T-helper 1 cell treated with Interleukin-12 subunit alpha and Interleukin-12 subunit beta and Interleukin-4 antibody, amounts not matched to agents 30 ng/mL and 1 ng/mL, for 36 hours (primary cell): ENCODE data around the gene CALCOCO2. TPM values are rescaled to one million over a fixed set of nuclear protein-coding genes. Genes with fewer than 3 reads are reported as not detected.
"Not testable (repeated sequence)": the region's sequence is repeated elsewhere in the genome, so short reads cannot be mapped to it uniquely, and the experiment has no call there.

Experiments
- intact Hi-C: fragments of 100-400 bp; cut with micrococcal nuclease; formaldehyde crosslinking; loops from one replicate; pipeline ENCODE4 v1.15.1; 2024
- total RNA-seq: library from RNA; stranded (reverse); gene quantifications from 2 replicates; pipeline ENCODE4 v1.2.3, GENCODE V29; 2022

The CALCOCO2 gene, protein sequence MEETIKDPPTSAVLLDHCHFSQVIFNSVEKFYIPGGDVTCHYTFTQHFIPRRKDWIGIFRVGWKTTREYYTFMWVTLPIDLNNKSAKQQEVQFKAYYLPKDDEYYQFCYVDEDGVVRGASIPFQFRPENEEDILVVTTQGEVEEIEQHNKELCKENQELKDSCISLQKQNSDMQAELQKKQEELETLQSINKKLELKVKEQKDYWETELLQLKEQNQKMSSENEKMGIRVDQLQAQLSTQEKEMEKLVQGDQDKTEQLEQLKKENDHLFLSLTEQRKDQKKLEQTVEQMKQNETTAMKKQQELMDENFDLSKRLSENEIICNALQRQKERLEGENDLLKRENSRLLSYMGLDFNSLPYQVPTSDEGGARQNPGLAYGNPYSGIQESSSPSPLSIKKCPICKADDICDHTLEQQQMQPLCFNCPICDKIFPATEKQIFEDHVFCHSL
- total RNA-seq: 158 and 165 TPM in 2 replicates

DNA sequence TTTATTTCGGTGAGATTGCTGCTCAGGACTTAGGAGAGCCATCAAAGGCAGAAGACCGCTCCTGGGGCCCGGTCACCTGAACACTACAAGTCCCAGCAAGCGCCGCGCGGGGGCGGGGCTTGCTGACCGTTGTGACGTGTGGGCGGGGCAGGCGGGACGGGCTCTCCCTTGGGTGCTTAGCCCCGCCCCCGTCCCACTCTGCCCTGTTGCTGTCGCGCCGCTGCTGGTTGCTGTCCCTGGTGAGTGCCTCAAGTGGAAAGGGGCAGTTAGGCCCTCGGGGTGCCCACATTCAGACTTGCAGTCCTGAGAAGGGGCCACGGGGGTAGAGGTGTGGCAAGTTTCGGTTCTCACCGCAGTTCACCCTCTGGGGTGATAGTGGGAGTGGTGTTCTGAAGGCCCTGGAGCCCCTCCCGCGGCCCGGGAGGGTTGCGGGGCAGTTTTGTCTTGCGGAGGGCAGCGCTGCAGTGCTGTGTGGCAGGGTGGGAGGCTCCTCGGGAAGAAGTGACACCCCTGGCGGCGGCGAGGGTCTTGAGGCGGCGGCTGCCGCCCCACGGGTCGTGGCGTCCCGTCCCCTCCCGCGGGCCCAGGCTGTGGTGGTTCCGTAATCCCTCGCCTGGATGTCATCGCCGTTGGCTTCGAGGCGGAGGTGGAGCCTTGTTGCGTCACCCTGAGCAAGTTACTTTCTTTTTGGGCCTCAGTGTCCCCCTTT lies at the start of gene CALCOCO2:
CALCOCO2 (plus strand) TSS at position 196 of the 709 bp plus-strand sequence. CDS start 10,673 bp downstream, outside the sequence.
- intact Hi-C loops: loop anchor here (1.0 to 10.0 kb wide), 8 partner anchors 10 to 844 kb away; partner anchors contain the start of genes ATP5MC1, CBX1, SNX11 and SPOP

GRCh38 chr17:48787828-48788227 lies 43.0 kb upstream of the CALCOCO2 start:
- intact Hi-C loops: no loop called here

DNA sequence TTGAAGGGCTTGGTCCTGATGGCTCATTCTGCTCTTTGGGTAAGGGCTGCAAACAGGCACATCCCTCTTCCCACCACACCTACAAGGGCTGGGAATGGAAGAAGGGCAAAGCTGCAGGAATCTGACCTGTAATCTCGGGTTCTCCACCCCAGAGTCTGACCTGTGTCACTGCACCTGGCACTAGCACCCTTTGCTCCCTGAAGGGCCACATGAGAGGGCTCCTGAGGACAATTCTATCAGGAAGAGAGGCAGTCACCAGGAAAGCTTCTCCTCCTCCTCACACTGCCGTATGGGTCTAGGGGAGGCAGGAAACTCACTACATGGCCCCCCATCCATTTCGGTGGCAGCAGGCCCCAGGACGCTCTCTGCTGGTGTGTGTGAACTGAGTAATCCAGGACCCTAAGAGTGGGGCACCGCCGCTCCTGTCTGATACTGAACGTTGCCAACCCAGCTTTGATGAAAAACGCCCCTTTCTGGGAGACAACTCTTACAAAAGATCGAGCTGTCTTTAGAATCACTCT lies 40.2 kb upstream of the CALCOCO2 start:
- intact Hi-C loops: loop anchor here (1.0 to 2.0 kb wide), 2 partner anchors 66 to 112 kb away; no protein-coding TSS in a partner anchor

DNA sequence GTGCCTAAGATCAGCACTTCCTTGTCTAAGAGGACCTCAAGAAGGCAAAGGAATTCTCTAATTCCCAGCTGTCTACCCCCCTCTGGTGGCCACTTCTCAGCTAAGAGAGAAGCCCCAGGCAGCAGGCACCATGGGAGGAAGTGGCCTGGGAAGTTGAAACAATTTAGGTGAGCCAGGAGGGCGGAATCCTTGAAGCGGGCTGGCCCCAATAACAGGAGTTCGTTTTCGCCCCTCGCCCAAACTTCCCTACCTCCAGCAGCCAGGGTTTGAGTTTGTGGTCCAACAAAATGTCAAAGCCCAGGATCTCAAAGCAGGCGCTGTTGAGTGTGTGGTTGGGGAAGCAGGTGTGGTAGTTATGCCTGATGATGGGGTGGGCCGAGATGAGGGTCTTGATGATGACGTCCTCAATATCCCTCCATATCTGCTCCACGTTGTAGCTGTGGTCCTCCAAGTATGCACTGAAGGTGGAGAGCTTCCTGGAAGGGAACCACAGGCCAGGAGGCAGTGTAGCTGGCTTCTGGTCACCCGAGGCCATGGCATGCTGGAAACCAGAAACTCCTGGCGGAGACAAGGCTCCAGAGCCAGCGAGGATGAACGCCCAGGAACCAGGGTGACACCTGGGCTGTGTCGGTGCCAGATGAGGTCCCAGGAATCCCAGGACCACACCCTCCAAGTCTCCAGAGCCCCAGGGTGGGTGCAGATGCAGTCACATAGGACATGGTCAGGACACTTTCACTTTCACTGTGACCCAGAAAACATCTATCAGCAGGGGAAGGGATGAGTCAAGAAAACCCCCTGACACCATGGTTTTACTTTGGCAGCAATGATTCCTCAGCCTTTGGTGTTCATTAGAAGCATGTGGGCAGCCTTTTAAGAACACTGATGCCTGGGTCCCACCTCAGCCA lies 39.5 kb upstream of the CALCOCO2 start:
- intact Hi-C loops: loop anchor here (1.0 to 2.0 kb wide), 2 partner anchors 67 to 113 kb away; no protein-coding TSS in a partner anchor

- intact Hi-C loops: no loop called here
These were observed 38.6 kb upstream of the CALCOCO2 start for GRCh38 chr17:48792033-48792798.

- intact Hi-C loops: no loop called here
These were observed 35.2 kb upstream of the CALCOCO2 start for GRCh38 chr17:48795444-48796162.

DNA sequence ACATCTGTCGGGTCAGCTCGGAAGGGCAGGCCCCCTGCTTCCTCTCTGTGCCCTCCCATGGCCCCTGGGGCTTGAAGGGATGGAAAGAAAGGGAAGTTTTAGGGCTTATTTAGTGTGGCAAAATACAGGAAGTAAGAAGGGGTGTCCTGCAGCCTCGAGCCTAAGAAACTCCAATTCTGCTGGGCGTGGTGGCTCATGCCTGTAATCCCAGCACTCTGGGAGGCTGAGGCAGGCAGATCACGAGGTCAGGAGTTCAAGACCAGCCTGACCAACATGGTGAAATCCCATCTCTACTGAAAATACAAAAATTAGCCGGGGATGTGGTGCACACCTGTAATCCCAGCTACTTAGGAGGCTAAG lies 34.7 kb upstream of the CALCOCO2 start:
- intact Hi-C loops: not testable (repeated sequence)

DNA sequence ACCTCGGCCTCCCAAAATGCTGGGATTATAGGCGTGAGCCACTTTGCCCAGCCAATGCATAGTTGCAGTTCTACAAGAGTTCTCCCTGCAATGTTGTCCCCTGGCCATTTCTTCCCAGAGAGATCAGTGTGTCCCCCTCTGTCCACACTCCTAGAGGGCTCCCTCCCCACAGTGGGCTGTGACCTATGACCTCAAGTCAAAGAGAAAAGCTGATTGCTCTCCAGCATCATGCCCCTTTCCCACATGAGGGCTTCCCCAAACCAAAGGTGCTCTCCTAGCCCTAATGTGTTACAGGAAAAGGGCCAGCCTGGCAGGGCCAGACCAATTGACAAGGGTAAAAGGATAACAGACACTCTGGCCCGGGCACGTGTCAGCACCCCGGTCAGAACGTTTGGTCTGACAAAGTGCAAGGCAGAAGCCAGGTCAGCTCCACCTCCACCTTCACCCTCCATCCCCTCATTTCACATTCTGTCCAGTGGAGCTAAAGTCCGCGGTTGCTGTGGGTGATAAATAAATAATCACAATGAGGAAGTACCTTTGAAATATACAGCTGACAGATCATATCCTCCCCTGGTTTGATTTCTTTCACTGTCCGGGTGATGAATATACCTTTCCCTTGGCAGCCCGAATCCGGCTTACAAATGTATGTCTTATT lies 31.6 kb upstream of the CALCOCO2 start:
- intact Hi-C loops: no loop called here

DNA sequence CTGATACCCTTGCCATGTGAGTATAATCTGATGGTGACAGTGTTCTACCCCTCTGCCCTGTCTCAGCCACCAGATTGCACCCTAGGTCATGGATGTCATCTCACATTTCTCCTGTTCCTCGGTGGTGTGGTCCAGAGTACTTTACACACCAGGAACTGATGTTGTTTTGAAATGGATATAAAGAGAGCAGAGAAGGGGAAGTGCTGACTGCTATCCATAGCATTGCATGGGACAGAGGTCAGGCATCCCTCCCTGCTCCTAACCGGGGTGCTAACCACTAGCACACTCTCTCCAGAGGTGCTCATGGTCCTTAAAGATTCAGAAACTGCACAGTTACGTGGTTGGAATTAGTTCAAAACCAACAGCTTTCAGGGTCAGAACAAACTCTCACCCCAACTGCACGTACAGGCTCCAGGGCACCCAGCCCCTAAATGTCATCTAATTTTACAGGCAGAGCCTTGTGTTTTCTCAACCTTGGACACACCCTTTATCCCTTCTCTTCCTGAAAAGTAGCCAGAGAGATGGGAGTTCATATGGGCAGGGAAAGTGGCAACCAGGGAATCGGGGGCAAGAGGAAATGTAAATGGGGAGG lies 30.1 kb upstream of the CALCOCO2 start:
- intact Hi-C loops: no loop called here

DNA sequence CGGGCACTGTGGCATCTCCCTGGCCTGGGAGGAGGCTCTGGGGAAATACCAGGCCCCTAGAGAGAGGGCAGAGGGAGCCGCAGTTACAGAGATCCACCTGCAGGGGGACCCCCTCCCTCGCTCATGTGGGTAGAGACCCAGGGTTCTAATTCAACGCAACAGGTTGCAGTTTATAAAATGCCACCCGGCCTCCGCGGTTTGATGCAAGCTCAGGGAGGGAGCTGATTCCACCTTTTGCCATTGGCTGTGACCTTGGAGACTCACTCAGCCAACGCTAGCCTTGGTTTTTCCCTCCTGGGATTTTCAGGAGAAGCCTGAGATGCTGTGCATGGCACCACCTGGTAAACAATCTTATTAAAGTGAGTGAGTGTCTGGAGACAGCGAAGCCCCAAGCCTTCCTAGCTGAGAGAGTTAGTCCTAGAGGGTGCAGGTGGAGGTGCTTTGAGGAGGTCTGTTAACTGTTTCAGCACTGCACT lies 25.9 kb upstream of the CALCOCO2 start:
- intact Hi-C loops: loop anchor here (1.0 kb wide), 3 partner anchors 74 to 227 kb away; no protein-coding TSS in a partner anchor

- intact Hi-C loops: no loop called here
These were observed 21.7 kb upstream of the CALCOCO2 start for GRCh38 chr17:48809182-48809581.

- intact Hi-C loops: no loop called here
These were observed 18.8 kb upstream of the CALCOCO2 start for GRCh38 chr17:48812001-48812400.

DNA sequence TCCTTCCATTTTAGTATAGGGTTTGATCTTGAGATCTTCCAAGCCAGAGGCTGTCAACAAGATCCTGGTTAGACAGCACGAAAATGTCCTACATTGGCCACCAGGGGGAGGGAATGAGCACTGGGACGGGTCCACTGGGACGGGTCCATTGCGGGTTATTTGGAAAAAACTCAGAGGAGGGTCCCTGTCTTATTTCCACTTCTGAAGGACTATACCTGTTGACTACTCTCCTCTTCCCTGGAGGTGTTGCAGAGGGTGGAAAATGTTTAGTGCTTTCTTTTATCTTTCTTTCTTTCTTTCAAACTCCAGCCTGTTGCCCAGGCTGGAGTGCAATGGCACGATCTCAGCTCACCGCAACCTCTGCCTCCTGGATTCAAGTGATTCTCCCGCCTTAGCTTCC lies 16.3 kb upstream of the CALCOCO2 start:
- intact Hi-C loops: loop anchor here (1.0 kb wide), 2 partner anchors 65 to 218 kb away; no protein-coding TSS in a partner anchor

DNA sequence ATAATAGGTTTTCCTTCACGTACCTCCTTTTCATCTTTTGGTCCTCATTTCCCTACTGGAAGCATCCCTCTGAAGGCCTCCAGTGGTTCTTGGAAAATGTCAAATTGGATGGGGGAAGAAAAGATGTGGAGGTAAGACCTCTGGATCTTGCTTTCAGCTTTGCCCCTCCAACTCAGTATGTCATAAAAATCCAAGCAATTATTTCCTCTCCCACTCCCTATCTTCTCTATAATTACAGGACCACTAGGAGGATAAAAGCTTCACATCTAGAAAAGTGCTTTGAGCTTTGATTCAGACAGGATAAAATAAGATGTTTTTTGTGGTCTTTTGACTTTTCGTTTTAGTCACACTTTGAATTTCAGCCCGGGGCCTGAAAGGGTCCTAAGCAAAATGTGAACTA lies 15.5 kb upstream of the CALCOCO2 start:
- intact Hi-C loops: no loop called here

DNA sequence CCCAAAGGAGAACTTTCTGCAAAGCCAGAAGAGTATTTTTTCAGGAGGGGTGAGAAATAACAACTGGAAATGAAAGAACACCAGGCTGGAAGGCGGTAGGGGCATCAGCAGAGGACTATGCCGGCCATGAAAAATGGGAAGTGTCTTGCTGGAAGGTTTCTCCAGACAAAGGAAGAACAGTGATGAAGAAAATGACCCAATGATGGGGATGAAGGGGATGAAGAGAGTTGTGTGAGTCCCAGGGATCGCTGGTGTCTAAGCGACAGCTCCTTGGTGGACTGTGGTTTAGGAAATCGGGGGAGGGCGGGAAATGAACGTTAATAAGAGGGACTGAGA lies 14.4 kb upstream of the CALCOCO2 start:
- intact Hi-C loops: no loop called here

GRCh38 chr17:48816774-48817590 lies 13.9 kb upstream of the CALCOCO2 start, which contains the start of gene TTLL6:
TTLL6 (minus strand) TSS chr17:48817229; CDS start chr17:48817072, 157 bp downstream.
- intact Hi-C loops: loop anchor here (1.0 kb wide), 4 partner anchors 14 to 34 kb away; partner anchors contain the start of gene CALCOCO2

- intact Hi-C loops: no loop called here
These were observed 12.4 kb upstream of the CALCOCO2 start for GRCh38 chr17:48818361-48818841.
